Small intestine (tissue), 16 donors: ENCODE measurements around the gene ORC1. TPM values are rescaled to one million over a fixed set of nuclear protein-coding genes. Genes with fewer than 3 reads are reported as not detected.
A peak's percentile ranks its signal among the peaks of the same experiment; 100 is the strongest.

Source experiments
- DNase-seq, 2 donors: peaks; one replicate each; pipeline versions ENCODE4 v3.0.0 to v3.0.0-alpha.2; 2013
- FAIRE-seq: peaks from 2 replicates; lab custom pipeline; 2012; peaks lifted over from hg19 to GRCh38; lab: Jason Lieb, UNC
- H3K27ac ChIP-seq, 3 donors: one replicate each; pipeline ENCODE4 v1.5.1; 2013; ENCODE audit warnings: low read length in 2 of 3, mild to moderate bottlenecking in 2 of 3, control low read depth in 1 of 3, inconsistent platforms in 1 of 3, low read depth in 1 of 3, moderate library complexity in 1 of 3
- H3K27me3 ChIP-seq, 3 donors: one replicate each; pipeline ENCODE4 v1.6.1; 2013; ENCODE audit warnings: low read length in 3 of 3, inconsistent platforms in 1 of 3; ENCODE audit not compliant: control insufficient read depth in 3 of 3, insufficient read depth in 3 of 3
- H3K36me3 ChIP-seq, 3 donors: one replicate each; pipeline ENCODE4 v1.6.1; 2013; ENCODE audit warnings: low read length in 3 of 3, inconsistent platforms in 1 of 3, low read depth in 1 of 3, mild to moderate bottlenecking in 1 of 3, moderate library complexity in 1 of 3; ENCODE audit not compliant: control insufficient read depth in 3 of 3, insufficient read depth in 2 of 3
- H3K4me1 ChIP-seq, 3 donors: one replicate each; pipeline ENCODE4 v1.6.1; 2013; ENCODE audit warnings: low read length in 2 of 3, inconsistent platforms in 1 of 3, low read depth in 1 of 3, mild to moderate bottlenecking in 1 of 3, moderate library complexity in 1 of 3; ENCODE audit not compliant: control insufficient read depth in 3 of 3, insufficient read depth in 2 of 3
- H3K4me3 ChIP-seq, 3 donors: one replicate each; pipeline ENCODE4 v1.5.1; 2013; ENCODE audit warnings: low read length in 3 of 3, control low read depth in 1 of 3, inconsistent platforms in 1 of 3, low read depth in 1 of 3, mild to moderate bottlenecking in 1 of 3, moderate library complexity in 1 of 3
- H3K9me3 ChIP-seq, 2 donors: one replicate each; pipeline ENCODE4 v1.6.1; 2013; ENCODE audit warnings: low read depth in 1 of 2, low read length in 1 of 2; ENCODE audit not compliant: control insufficient read depth in 2 of 2, insufficient read depth in 1 of 2
- WGBS, 3 donors: extraction: QIAGEN DNeasy Blood & Tissue Kit; methylation state at CpG; one replicate each; pipeline ENCODE4 v1.1.7; 2013; 5-methylcytosine and 5-hydroxymethylcytosine counted together
- long read RNA-seq, 10 donors: transcript quantifications; one replicate each; lab custom pipeline, GENCODE V29; 2026
- polyA plus RNA-seq, 4 donors: library from polyadenylated mRNA; stranded (reverse) in 3 of 4; unstranded in 1 of 4; fragments of 200-250 nt in 3 of 4; fragments of 120-200 nt in 1 of 4; gene quantifications; one replicate each; pipeline versions ENCODE4 v1.2.1 to v1.2.3, GENCODE V29; 2013
- donor health status: healthy with polysubstance abuse.
- donor health status: control.
- donor health status: control.
- donor health status: Bipolar disorder and iron deficiency.
- donor health status: healthy.

ORC1 gene
- 1 to 10 TPM in 3 of 4 donors, under 1 TPM in 1; 0.22 to 5.3 (median 3.2) TPM for polyA plus RNA-seq
- long read RNA-seq, donor 1: 0 reads
- long read RNA-seq, donor 2: 0 reads
- long read RNA-seq, donor 3: 0 reads
- long read RNA-seq, donor 4: 0 reads
- long read RNA-seq, donor 5: 0 reads
- long read RNA-seq, donor 6: 0 reads
- long read RNA-seq, donor 7: 0 reads
- long read RNA-seq, donor 8: 0 reads
- long read RNA-seq, donor 9: 0 reads
- long read RNA-seq, donor 10, partial matches to known transcripts: 36 of 36 reads
- long read RNA-seq, donor 10, other reads (novel, unspliced or antisense): 0 of 36 reads

GRCh38 chr1:52404116-52404974, at the start of gene ORC1, which contains the start of gene PRPF38A:
TSS of gene ORC1 (minus strand) at chr1:52404423. CDS start at chr1:52402223, 2,200 bp downstream.
TSS of gene PRPF38A (plus strand) at chr1:52404602. CDS start at chr1:52404750, 148 bp downstream.
- Histone ChIP-seq H3K27ac (peak within 1 kb of the TSS; percentile 85 to 96 (median 91)), H3K4me1 (peaks cover 4 to 14% (median 4%) of the 10 kb centered on the region in 3 donors), H3K9me3 (no peaks in the 10 kb centered on the region), H3K36me3 (peaks cover 6 to 17% (median 8%) of the 10 kb centered on the region in 3 donors), H3K4me3 (peak within 1 kb of the TSS; percentile 58 to 74 (median 70)), H3K27me3 (no peaks in the 10 kb centered on the region)
- 0% methylated on average over 57 of the region's 57 CpGs for WGBS, 3 donors
- DNase-seq (peak; percentile 97 to 99), FAIRE-seq (no peak)

GRCh38 chr1:52444463-52444862, 40.2 kb upstream of the ORC1 start:
- H3K4me3 ChIP-seq: no peak overlapping the region
- WGBS, 3 donors: 87 to 92% (median 88%) methylated on average over 2 of the region's 2 CpGs
- no peaks in the 10 kb centered on the region for H3K9me3 ChIP-seq
- H3K27me3 ChIP-seq: no peaks in the 10 kb centered on the region
- FAIRE-seq (no peak), DNase-seq (no peak)
- H3K4me1 ChIP-seq: no peaks in the 10 kb centered on the region
- no peak overlapping the region for H3K27ac ChIP-seq
- H3K36me3 ChIP-seq: peaks cover 2 to 29% (median 3%) of the 10 kb centered on the region in 3 donors

GRCh38 chr1:52439976-52440375, 35.8 kb upstream of the ORC1 start:
- Histone ChIP-seq H3K27ac (no peak overlapping the region), H3K36me3 (peaks cover 0 to 39% (median 2%) of the 10 kb centered on the region in 3 donors), H3K9me3 (no peaks in the 10 kb centered on the region), H3K4me1 (no peaks in the 10 kb centered on the region), H3K4me3 (no peak overlapping the region), H3K27me3 (no peaks in the 10 kb centered on the region)
- WGBS, 3 donors: 96 to 97% (median 96%) methylated on average over 4 of the region's 4 CpGs
- DNase-seq (no peak), FAIRE-seq (no peak)

GRCh38 chr1:52436817-52437216, 32.6 kb upstream of the ORC1 start:
- 90 to 96% (median 95%) methylated on average over 7 of the region's 7 CpGs for WGBS, 3 donors
- H3K4me1 ChIP-seq: no peaks in the 10 kb centered on the region
- DNase-seq: no peak
- H3K36me3 ChIP-seq: peaks cover 2 to 39% (median 2%) of the 10 kb centered on the region in 3 donors
- H3K27ac ChIP-seq: no peak overlapping the region
- H3K9me3 ChIP-seq: no peaks in the 10 kb centered on the region
- H3K4me3 ChIP-seq: no peak overlapping the region
- H3K27me3 ChIP-seq: no peaks in the 10 kb centered on the region
- no peak for FAIRE-seq

GRCh38 chr1:52435650-52436049, 31.4 kb upstream of the ORC1 start:
- H3K4me3 ChIP-seq: no peak overlapping the region
- FAIRE-seq (no peak), DNase-seq (no peak)
- peaks cover 5 to 38% (median 6%) of the 10 kb centered on the region in 3 donors for H3K36me3 ChIP-seq
- H3K27ac ChIP-seq: no peak overlapping the region
- H3K4me1 ChIP-seq: no peaks in the 10 kb centered on the region
- H3K27me3 ChIP-seq: no peaks in the 10 kb centered on the region
- no peaks in the 10 kb centered on the region for H3K9me3 ChIP-seq
- 95 to 100% (median 98%) methylated on average over 1 of the region's 1 CpG for WGBS, 3 donors

GRCh38 chr1:52435211-52435610, 31.0 kb upstream of the ORC1 start:
- Histone ChIP-seq H3K27ac (no peak overlapping the region), H3K4me1 (no peaks in the 10 kb centered on the region), H3K27me3 (no peaks in the 10 kb centered on the region), H3K36me3 (peaks cover 4 to 38% (median 5%) of the 10 kb centered on the region in 3 donors), H3K9me3 (no peaks in the 10 kb centered on the region), H3K4me3 (no peak overlapping the region)
- 97 to 100% (median 100%) methylated on average over 1 of the region's 1 CpG for WGBS, 3 donors
- DNase-seq (no peak), FAIRE-seq (no peak)

GRCh38 chr1:52432807-52433206, 28.6 kb upstream of the ORC1 start:
- FAIRE-seq: no peak
- peaks cover 4 to 46% (median 5%) of the 10 kb centered on the region in 3 donors for H3K36me3 ChIP-seq
- WGBS, 3 donors: 93 to 95% (median 94%) methylated on average over 8 of the region's 8 CpGs
- no peak overlapping the region for H3K4me3 ChIP-seq
- no peaks in the 10 kb centered on the region for H3K9me3 ChIP-seq
- H3K27me3 ChIP-seq: no peaks in the 10 kb centered on the region
- H3K27ac ChIP-seq: no peak overlapping the region
- no peak for DNase-seq
- no peaks in the 10 kb centered on the region for H3K4me1 ChIP-seq

GRCh38 chr1:52427152-52427551, 22.9 kb upstream of the ORC1 start:
- FAIRE-seq (no peak), DNase-seq (no peak)
- no peaks in the 10 kb centered on the region for H3K9me3 ChIP-seq
- peaks cover 4 to 31% (median 5%) of the 10 kb centered on the region in 3 donors for H3K36me3 ChIP-seq
- no peaks in the 10 kb centered on the region for H3K27me3 ChIP-seq
- no peak overlapping the region for H3K4me3 ChIP-seq
- WGBS, 3 donors: 92 to 100% (median 95%) methylated on average over 1 of the region's 1 CpG
- no peak overlapping the region for H3K27ac ChIP-seq
- H3K4me1 ChIP-seq: no peaks in the 10 kb centered on the region
